ENCODE measurements around the gene DUSP23.
A peak's percentile ranks its signal among the peaks of the same experiment; 100 is the strongest.

DUSP23 gene

GRCh38 chr1:159800177-159800930 is 19.6 kb downstream of the DUSP23 start:
- no peak for TF ChIP-seq Cebpa-rat (IDR thresholded peaks at IDR 0.05)
- Histone ChIP-seq H3K9ac (no peak overlapping the region), H3K4me3 (no peak overlapping the region), H3K27me3 (no peaks in the 10 kb centered on the region), H3K36me3 (no peaks in the 10 kb centered on the region), H3K4me1 (peaks cover 28% of the 10 kb centered on the region), H3K9me3 (no peaks in the 10 kb centered on the region), H4K20me1 (peaks cover 4% of the 10 kb centered on the region; the same call in 1 of the 2 replicates), H3K27ac (no peak overlapping the region), H3K4me2 (peak overlapping the region; percentile 56)

DNA sequence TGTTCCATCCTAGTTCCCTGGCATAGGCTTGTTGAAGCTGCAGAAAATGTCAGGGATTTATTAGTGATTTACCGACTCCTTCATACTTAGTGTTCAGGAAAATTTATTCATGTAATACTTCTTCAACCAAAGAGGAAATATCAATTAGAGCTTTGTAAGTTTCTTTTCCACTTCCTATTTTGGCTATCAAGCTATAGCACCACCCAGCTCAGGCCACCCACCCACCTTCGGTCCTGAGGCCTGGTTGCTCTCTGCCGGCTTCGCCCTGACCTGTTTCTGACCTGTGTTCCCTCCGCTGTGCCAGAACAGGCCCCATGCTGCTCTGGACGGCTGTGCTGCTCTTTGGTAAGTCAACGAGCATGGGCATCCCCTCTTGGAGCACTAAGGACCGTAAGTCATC is 21.3 kb downstream of the DUSP23 start, which contains the start of gene FCRL6:
TSS of gene FCRL6 (plus strand) at position 250 of the 400 bp plus-strand sequence. CDS start at position 315, 65 bp downstream.
- Histone ChIP-seq H3K9me3 (no peaks in the 10 kb centered on the region), H3K36me3 (no peaks in the 10 kb centered on the region), H3K27ac (no peak within 1 kb of the TSS), H3K4me2 (no peak within 1 kb of the TSS), H3K4me3 (no peak within 1 kb of the TSS), H3K27me3 (no peaks in the 10 kb centered on the region), H3K4me1 (peaks cover 28% of the 10 kb centered on the region), H3K9ac (no peak within 1 kb of the TSS), H4K20me1 (peaks cover 4% of the 10 kb centered on the region; the same call in 1 of the 2 replicates)
- no peak for TF ChIP-seq Cebpa-rat (IDR thresholded peaks at IDR 0.05)

- H3K4me1 ChIP-seq: peaks cover 23% of the 10 kb centered on the region
Measured at GRCh38 chr1:159803956-159804689, 23.4 kb downstream of the DUSP23 start.

GRCh38 chr1:159804924-159805323 is 24.2 kb downstream of the DUSP23 start:
- H3K4me2 ChIP-seq: no peak overlapping the region
- H3K27me3 ChIP-seq: no peaks in the 10 kb centered on the region
- no peak for TF ChIP-seq Cebpa-rat (IDR thresholded peaks at IDR 0.05)
- H3K4me1 ChIP-seq: peaks cover 15% of the 10 kb centered on the region
- H3K27ac ChIP-seq: no peak overlapping the region
- no peak overlapping the region for H3K9ac ChIP-seq
- H4K20me1 ChIP-seq: peaks cover 2% of the 10 kb centered on the region; the same call in 1 of the 2 replicates
- no peak overlapping the region for H3K4me3 ChIP-seq
- H3K9me3 ChIP-seq: no peaks in the 10 kb centered on the region
- no peaks in the 10 kb centered on the region for H3K36me3 ChIP-seq

More at GRCh38 chr1:159803956-159804689, 23.4 kb downstream of the DUSP23 start:
- Histone ChIP-seq H4K20me1 (peaks cover 4% of the 10 kb centered on the region; the same call in 1 of the 2 replicates), H3K27ac (no peak overlapping the region), H3K36me3 (no peaks in the 10 kb centered on the region), H3K4me2 (no peak overlapping the region), H3K4me3 (no peak overlapping the region), H3K9me3 (no peaks in the 10 kb centered on the region), H3K9ac (no peak overlapping the region), H3K27me3 (no peaks in the 10 kb centered on the region)
- peak; percentile 49; the same call in 1 of the 2 replicates for TF ChIP-seq Cebpa-rat (IDR thresholded peaks at IDR 0.05)

DNA sequence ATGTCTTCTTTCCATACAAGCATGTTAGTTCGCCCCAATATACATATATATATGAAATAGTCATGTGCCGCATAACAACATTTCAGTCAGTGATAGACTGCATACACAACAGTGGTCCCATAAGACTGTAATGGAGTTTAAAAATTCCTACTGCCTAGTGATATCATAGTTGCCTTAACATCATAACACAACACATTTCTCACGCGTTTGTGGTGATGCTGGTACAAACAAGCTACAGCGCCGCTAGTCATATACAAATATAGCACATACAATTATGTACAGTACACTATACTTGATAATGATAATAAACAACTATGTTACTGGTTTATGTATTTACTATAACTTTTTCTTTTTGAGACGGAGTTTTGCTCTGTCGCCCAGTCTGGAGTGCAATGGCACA is 35.2 kb downstream of the DUSP23 start:
- Histone ChIP-seq H3K36me3 (no peaks in the 10 kb centered on the region), H3K4me2 (no peak overlapping the region), H3K4me1 (no peaks in the 10 kb centered on the region), H3K27me3 (no peaks in the 10 kb centered on the region), H3K4me3 (no peak overlapping the region), H3K9ac (no peak overlapping the region), H4K20me1 (no peaks in the 10 kb centered on the region), H3K9me3 (no peaks in the 10 kb centered on the region), H3K27ac (no peak overlapping the region)
- no peak for TF ChIP-seq Cebpa-rat (IDR thresholded peaks at IDR 0.05)

GRCh38 chr1:159817276-159818041 is 36.7 kb downstream of the DUSP23 start:
- Histone ChIP-seq H3K4me1 (no peaks in the 10 kb centered on the region), H3K9me3 (no peaks in the 10 kb centered on the region), H3K36me3 (no peaks in the 10 kb centered on the region), H3K4me2 (no peak overlapping the region), H3K27me3 (no peaks in the 10 kb centered on the region), H3K27ac (no peak overlapping the region), H3K9ac (no peak overlapping the region), H3K4me3 (no peak overlapping the region), H4K20me1 (no peaks in the 10 kb centered on the region)
- no peak for TF ChIP-seq Cebpa-rat (IDR thresholded peaks at IDR 0.05)

DNA sequence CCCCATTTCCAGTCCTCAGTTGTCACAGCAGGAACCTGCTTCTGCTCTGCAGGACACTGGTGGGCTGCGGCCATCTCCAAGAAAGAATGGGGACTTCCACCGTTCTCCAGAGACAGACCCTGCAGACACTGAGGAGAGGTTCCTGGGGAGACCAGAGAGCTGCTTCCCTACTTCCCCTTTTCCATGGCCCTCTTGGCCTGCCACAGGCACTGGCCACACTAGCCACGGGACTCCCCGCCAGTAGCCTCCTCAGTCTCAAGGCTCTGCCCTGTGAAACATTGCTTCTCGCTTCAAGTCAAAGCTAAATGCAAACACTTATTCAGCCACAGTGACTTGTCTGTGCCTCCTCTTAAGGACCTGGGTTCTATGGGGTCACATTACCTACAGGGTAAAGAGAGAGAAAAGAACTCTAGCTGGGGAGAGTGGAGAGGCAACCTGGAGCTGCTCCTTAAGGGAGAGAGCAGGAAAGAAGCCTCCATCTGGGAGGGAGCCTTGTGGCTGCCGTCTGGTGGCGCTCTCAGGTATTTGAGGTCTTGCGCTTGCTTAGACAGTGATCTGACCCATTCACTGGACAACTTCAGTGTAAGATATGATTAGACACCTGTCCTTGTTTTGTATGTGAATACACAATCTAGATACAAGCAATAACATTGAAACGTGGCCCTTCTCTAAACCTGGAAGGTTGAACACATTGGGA is 40.6 kb downstream of the DUSP23 start:
- H4K20me1 ChIP-seq: no peaks in the 10 kb centered on the region
- H3K27ac ChIP-seq: no peak overlapping the region
- H3K4me1 ChIP-seq: peaks cover 6% of the 10 kb centered on the region
- no peaks in the 10 kb centered on the region for H3K36me3 ChIP-seq
- H3K4me3 ChIP-seq: no peak overlapping the region
- no peak overlapping the region for H3K9ac ChIP-seq
- H3K4me2 ChIP-seq: no peak overlapping the region
- TF ChIP-seq Cebpa-rat (IDR thresholded peaks at IDR 0.05): no peak
- no peaks in the 10 kb centered on the region for H3K9me3 ChIP-seq
- no peaks in the 10 kb centered on the region for H3K27me3 ChIP-seq

DNA sequence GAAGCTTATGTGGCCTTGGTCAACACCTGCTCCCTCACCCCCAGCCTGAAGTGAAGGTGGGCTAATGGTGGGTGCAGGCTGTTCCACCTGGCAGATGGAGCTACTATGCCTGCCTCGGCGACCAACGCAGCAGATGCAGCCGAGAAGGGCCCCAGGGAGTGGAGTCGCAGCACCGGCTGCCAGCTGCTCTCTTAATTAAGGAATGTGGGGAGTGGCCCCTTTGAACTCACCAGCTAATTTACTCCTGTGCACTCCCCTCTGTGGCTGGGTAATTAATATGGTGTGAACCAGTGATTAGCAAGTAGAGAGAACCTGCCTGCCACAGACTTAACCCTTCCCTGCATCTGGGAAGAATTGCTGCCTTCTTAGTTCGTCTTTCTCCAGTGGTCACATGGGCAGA is 42.6 kb downstream of the DUSP23 start:
- no peak overlapping the region for H3K27ac ChIP-seq
- no peak overlapping the region for H3K4me3 ChIP-seq
- H4K20me1 ChIP-seq: no peaks in the 10 kb centered on the region
- no peak overlapping the region for H3K4me2 ChIP-seq
- no peaks in the 10 kb centered on the region for H3K27me3 ChIP-seq
- H3K36me3 ChIP-seq: no peaks in the 10 kb centered on the region
- no peak for TF ChIP-seq Cebpa-rat (IDR thresholded peaks at IDR 0.05)
- H3K9ac ChIP-seq: no peak overlapping the region
- H3K9me3 ChIP-seq: no peaks in the 10 kb centered on the region
- H3K4me1 ChIP-seq: peaks cover 12% of the 10 kb centered on the region

DNA sequence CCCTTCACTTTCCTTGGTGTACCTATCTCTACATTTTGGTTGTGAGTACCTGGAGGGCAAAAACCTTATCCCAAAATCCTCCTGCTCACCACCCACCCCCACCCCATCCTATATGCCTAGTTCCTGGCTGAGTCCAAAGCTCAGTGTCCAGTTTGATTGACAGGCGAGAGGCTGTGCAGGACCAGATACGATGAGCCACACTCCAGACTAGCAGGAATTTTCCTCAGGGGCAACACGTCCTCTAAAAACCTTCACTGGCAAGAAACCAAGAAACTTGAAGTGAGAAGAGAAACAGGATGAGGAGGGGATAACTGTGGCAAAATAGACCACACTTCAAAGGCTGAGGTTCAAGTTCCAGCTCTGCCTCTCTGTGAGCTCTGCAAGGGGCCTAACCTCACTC is 44.8 kb downstream of the DUSP23 start:
- H3K4me2 ChIP-seq: no peak overlapping the region
- H4K20me1 ChIP-seq: no peaks in the 10 kb centered on the region
- H3K9ac ChIP-seq: no peak overlapping the region
- H3K27me3 ChIP-seq: no peaks in the 10 kb centered on the region
- no peaks in the 10 kb centered on the region for H3K36me3 ChIP-seq
- no peak for TF ChIP-seq Cebpa-rat (IDR thresholded peaks at IDR 0.05)
- no peaks in the 10 kb centered on the region for H3K9me3 ChIP-seq
- peaks cover 12% of the 10 kb centered on the region for H3K4me1 ChIP-seq
- no peak overlapping the region for H3K27ac ChIP-seq
- H3K4me3 ChIP-seq: no peak overlapping the region
